ENCODE measurements around the gene GRHL1.
"Not testable (repeated sequence)": the region's sequence is repeated elsewhere in the genome, so short reads cannot be mapped to it uniquely, and the experiment has no call there.

Gene GRHL1

GRCh38 chr2:10027660-10028330, 76.3 kb downstream of the GRHL1 start:
- no peak for DNase-seq (ENCODE audit: extremely low read depth, low read depth)
- H3K4me3 ChIP-seq (replicated peaks; ENCODE audit: low read depth, low read length), result no peak overlapping the region
- TF ChIP-seq, protein P1, sequence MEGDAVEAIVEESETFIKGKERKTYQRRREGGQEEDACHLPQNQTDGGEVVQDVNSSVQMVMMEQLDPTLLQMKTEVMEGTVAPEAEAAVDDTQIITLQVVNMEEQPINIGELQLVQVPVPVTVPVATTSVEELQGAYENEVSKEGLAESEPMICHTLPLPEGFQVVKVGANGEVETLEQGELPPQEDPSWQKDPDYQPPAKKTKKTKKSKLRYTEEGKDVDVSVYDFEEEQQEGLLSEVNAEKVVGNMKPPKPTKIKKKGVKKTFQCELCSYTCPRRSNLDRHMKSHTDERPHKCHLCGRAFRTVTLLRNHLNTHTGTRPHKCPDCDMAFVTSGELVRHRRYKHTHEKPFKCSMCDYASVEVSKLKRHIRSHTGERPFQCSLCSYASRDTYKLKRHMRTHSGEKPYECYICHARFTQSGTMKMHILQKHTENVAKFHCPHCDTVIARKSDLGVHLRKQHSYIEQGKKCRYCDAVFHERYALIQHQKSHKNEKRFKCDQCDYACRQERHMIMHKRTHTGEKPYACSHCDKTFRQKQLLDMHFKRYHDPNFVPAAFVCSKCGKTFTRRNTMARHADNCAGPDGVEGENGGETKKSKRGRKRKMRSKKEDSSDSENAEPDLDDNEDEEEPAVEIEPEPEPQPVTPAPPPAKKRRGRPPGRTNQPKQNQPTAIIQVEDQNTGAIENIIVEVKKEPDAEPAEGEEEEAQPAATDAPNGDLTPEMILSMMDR (IDR thresholded peaks at IDR 0.05; ENCODE audit: low read depth, low read length, missing control alignments), result no peak

- no peak overlapping the region for H3K4me3 ChIP-seq (replicated peaks; ENCODE audit: low read depth, low read length)
- TF ChIP-seq, protein P1 (IDR thresholded peaks at IDR 0.05; ENCODE audit: low read depth, low read length, missing control alignments), result no peak
- DNase-seq (ENCODE audit: extremely low read depth, low read depth), result no peak
Observed at GRCh38 chr2:10028407-10028987, 77.0 kb downstream of the GRHL1 start.

GRCh38 chr2:10028988-10029874, 77.7 kb downstream of the GRHL1 start:
- no peak for DNase-seq (ENCODE audit: extremely low read depth, low read depth)
- TF ChIP-seq, protein P1 (IDR thresholded peaks at IDR 0.05; ENCODE audit: low read depth, low read length, missing control alignments), result no peak
- no peak overlapping the region for H3K4me3 ChIP-seq (replicated peaks; ENCODE audit: low read depth, low read length)

GRCh38 chr2:10029875-10030223, 78.4 kb downstream of the GRHL1 start:
- H3K4me3 ChIP-seq (replicated peaks; ENCODE audit: low read depth, low read length), result no peak overlapping the region
- TF ChIP-seq, protein P1 (IDR thresholded peaks at IDR 0.05; ENCODE audit: low read depth, low read length, missing control alignments), result no peak
- DNase-seq (ENCODE audit: extremely low read depth, low read depth), result no peak

- H3K4me3 ChIP-seq (replicated peaks; ENCODE audit: low read depth, low read length), result no peak overlapping the region
Observed at GRCh38 chr2:10030311-10030736, 78.8 kb downstream of the GRHL1 start.

GRCh38 chr2:10030798-10031197, 79.3 kb downstream of the GRHL1 start:
- not testable (repeated sequence) for DNase-seq (ENCODE audit: extremely low read depth, low read depth); H3K4me3 ChIP-seq (replicated peaks; ENCODE audit: low read depth, low read length)

More at GRCh38 chr2:10030311-10030736, 78.8 kb downstream of the GRHL1 start:
- DNase-seq (ENCODE audit: extremely low read depth, low read depth), result no peak
- TF ChIP-seq, protein P1 (IDR thresholded peaks at IDR 0.05; ENCODE audit: low read depth, low read length, missing control alignments), result no peak
